Large intestine (tissue), 3 donors: Measurements from ENCODE around the gene SERINC5. TPM values are rescaled to one million over a fixed set of nuclear protein-coding genes. Genes with fewer than 3 reads are reported as not detected.
"Not testable (repeated sequence)": the region's sequence is repeated elsewhere in the genome, so short reads cannot be mapped to it uniquely, and the experiment has no call there.

Experiments
- DNase-seq, 2 donors: peaks; one replicate each; pipeline versions ENCODE4 v3.0.0 to v3.0.0-alpha.2; 2013
- H3K27ac ChIP-seq: one replicate; pipeline ENCODE4 v1.5.1; 2013; ENCODE audit warnings: low read length
- H3K27me3 ChIP-seq: 2 replicates; pipeline ENCODE4 v1.6.1; 2013; ENCODE audit warnings: low read length; ENCODE audit not compliant: control insufficient read depth, insufficient read depth
- H3K36me3 ChIP-seq: 2 replicates; pipeline ENCODE4 v1.6.1; 2013; ENCODE audit warnings: low read length; ENCODE audit not compliant: control insufficient read depth, insufficient read depth
- H3K4me1 ChIP-seq: one replicate; pipeline ENCODE4 v1.6.1; 2013; ENCODE audit warnings: low read length; ENCODE audit not compliant: control insufficient read depth, insufficient read depth
- H3K4me3 ChIP-seq: one replicate; pipeline ENCODE4 v1.5.1; 2013; ENCODE audit warnings: low read length
- H3K9me3 ChIP-seq: one replicate; pipeline ENCODE4 v1.6.1; 2013; ENCODE audit warnings: mild to moderate bottlenecking, low read depth, low read length, moderate library complexity; ENCODE audit not compliant: control insufficient read depth
- WGBS: methylation state at CpG from one replicate; pipeline ENCODE4 v1.1.5; 2013; ENCODE audit warnings: low lambda C conversion rate; ENCODE audit not compliant: insufficient coverage; 5-methylcytosine and 5-hydroxymethylcytosine counted together
- polyA plus RNA-seq: library from polyadenylated mRNA; unstranded; fragments of 120-200 nt; gene quantifications from one replicate; pipeline ENCODE4 v1.2.1, GENCODE V29; 2013

Gene SERINC5
- polyA plus RNA-seq, 1 donor, result 44.8 TPM

- no peak overlapping the region for H3K27ac ChIP-seq
- H3K36me3 ChIP-seq, result peaks cover 55% of the 10 kb centered on the region
Observed at GRCh38 chr5:80142996-80143395, 112.9 kb downstream of the SERINC5 start.

DNA sequence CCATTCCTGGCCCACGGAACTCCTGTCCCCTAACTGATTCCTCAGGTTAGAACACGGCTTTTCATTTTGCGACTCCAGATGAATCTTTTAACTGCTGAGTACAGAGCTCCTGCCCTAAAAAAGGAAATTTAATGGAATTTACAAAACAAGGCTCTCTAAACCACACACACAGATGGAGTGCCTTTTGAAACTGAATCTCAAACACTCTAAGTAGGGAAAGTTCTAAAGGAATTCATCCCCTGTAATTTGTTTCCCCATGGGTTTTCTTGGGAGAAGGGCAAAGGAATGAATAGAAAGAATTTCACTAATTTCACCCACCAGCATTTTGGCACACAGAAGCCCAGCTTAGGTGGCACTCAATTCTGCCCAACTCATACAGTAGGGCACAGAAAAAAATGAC is 114.2 kb downstream of the SERINC5 start:
- Histone ChIP-seq H3K4me3 (no peak overlapping the region), H3K27me3 (no peaks in the 10 kb centered on the region), H3K27ac (peak overlapping the region; percentile 15), H3K9me3 (no peaks in the 10 kb centered on the region), H3K36me3 (peaks cover 47% of the 10 kb centered on the region), H3K4me1 (no peaks in the 10 kb centered on the region)
- no peak for DNase-seq
- WGBS, result no CpG with 5 or more reads among the region's 3 CpGs

More at GRCh38 chr5:80142996-80143395, 112.9 kb downstream of the SERINC5 start:
- Histone ChIP-seq H3K4me1 (no peaks in the 10 kb centered on the region), H3K9me3 (no peaks in the 10 kb centered on the region), H3K4me3 (no peak overlapping the region), H3K27me3 (no peaks in the 10 kb centered on the region)
- WGBS, result no CpG with 5 or more reads among the region's 6 CpGs
- DNase-seq, result no peak

DNA sequence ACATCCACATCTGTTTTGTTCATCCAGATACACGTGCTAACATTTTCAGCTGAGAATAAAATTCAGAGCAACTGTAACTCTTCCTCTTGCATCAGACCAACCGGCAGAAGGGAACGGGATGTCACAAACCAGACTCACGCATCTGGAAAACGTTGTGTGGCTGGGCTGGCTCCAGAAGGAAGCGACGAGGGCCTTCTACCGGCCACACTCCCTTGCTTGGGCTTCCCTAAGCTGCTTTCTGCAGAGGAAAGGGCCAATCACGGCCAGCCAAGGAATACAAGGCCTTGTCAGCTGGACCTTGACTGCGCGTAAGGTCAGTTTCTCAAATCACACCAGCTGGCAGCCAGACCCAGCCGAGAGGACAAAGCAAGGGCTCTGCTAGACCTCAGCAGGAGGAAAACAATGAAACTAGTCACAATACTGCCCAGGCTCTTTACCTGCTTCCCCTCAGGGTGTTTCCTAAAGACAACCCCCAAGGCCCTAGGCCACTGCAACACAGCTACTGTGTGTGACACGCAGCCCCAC is 114.6 kb downstream of the SERINC5 start:
- peak; percentile 26 to 44 for DNase-seq
- H3K27me3 ChIP-seq, result no peaks in the 10 kb centered on the region
- no peaks in the 10 kb centered on the region for H3K9me3 ChIP-seq
- peaks cover 45% of the 10 kb centered on the region for H3K36me3 ChIP-seq
- peak overlapping the region; percentile 15 for H3K27ac ChIP-seq
- H3K4me1 ChIP-seq, result no peaks in the 10 kb centered on the region
- no CpG with 5 or more reads among the region's 13 CpGs for whole genome bisulfite sequencing
- H3K4me3 ChIP-seq, result no peak overlapping the region

GRCh38 chr5:80140496-80140895 is 115.4 kb downstream of the SERINC5 start:
- no peak overlapping the region for H3K4me3 ChIP-seq
- peaks cover 40% of the 10 kb centered on the region for H3K36me3 ChIP-seq
- H3K27me3 ChIP-seq, result no peaks in the 10 kb centered on the region
- no CpG with 5 or more reads among the region's 3 CpGs for WGBS
- no peaks in the 10 kb centered on the region for H3K9me3 ChIP-seq
- H3K27ac ChIP-seq, result no peak overlapping the region
- H3K4me1 ChIP-seq, result no peaks in the 10 kb centered on the region
- DNase-seq, result no peak

GRCh38 chr5:80139466-80139972 is 116.3 kb downstream of the SERINC5 start:
- Histone ChIP-seq H3K4me3 (no peak overlapping the region), H3K36me3 (peaks cover 33% of the 10 kb centered on the region), H3K9me3 (no peaks in the 10 kb centered on the region), H3K27me3 (no peaks in the 10 kb centered on the region), H3K4me1 (no peaks in the 10 kb centered on the region), H3K27ac (no peak overlapping the region)
- no CpG with 5 or more reads among the region's 2 CpGs for WGBS
- DNase-seq, result no peak

- no peak for DNase-seq
- H3K36me3 ChIP-seq, result peaks cover 26% of the 10 kb centered on the region
- H3K27ac ChIP-seq, result no peak overlapping the region
- no peaks in the 10 kb centered on the region for H3K9me3 ChIP-seq
- no CpG with 5 or more reads among the region's 6 CpGs for WGBS
- no peaks in the 10 kb centered on the region for H3K4me1 ChIP-seq
- H3K27me3 ChIP-seq, result no peaks in the 10 kb centered on the region
- no peak overlapping the region for H3K4me3 ChIP-seq
Observed at GRCh38 chr5:80138486-80138885, 117.4 kb downstream of the SERINC5 start.

DNA sequence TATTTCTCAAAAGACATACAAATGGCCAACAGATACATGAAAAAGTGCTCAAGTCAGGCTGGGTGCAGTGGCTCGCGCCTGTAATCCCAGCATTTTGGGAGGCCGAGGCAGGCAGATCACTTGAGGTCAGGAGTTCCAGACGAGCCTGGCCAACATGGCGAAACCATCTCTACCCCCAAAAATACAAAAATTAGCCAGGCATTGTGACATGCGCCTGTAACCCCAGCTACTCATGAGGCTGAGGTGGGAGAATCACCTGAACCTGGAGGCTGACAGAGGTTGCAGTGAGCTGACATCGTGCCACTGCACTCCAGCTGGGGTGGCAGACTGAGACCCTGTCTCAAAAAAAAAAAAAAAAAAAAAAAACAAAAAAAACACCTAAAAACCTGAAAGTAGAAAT is 119.0 kb downstream of the SERINC5 start:
- not testable (repeated sequence) for H3K9me3 ChIP-seq, H3K4me3 ChIP-seq, H3K27me3 ChIP-seq, H3K4me1 ChIP-seq, DNase-seq, H3K27ac ChIP-seq
- WGBS, result 100% methylated on average over 1 of the region's 7 CpGs
- H3K36me3 ChIP-seq, result peaks cover 15% of the 10 kb centered on the region

DNA sequence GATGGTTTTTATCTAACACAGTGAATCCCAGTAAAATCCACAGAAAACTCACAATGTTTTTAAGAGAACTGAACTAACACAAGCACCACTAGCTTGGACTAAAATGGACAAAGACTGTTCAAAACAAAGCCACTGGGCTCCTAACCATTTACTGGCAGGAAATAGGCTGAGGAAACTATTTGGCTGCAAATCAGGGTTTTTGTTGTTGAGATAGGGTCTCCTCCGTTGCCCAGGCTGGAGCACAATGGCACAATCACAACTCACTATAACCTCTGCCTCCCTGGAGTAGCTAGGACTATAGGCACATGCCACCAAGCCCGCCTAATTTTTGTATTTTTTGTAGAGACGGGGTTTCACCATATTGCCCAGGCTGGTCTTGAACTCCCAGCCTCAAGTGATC is 121.0 kb downstream of the SERINC5 start:
- WGBS, result no CpG with 5 or more reads among the region's 3 CpGs

DNA sequence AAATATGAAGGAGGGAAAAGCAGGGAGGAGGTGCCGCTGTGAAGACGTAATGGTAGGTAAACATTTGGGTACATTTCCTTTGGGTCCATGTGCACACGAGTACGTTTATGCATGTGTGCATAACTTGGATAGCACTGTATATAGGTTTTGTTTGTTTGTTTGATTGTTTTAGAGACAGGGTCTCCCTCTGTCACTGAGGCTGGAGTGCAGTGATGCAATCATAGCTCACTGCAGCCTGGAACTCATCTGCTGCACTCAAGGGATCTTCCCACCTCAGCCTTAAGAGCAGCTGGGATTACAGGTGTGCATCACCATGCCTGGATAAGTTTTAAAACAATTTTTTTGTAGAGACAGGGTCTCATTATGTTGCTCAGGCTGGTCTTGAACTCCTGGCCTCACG is 126.7 kb downstream of the SERINC5 start:
- no peaks in the 10 kb centered on the region for H3K4me1 ChIP-seq
- DNase-seq, result no peak
- no peak overlapping the region for H3K4me3 ChIP-seq
- H3K27me3 ChIP-seq, result no peaks in the 10 kb centered on the region
- WGBS, result no CpG with 5 or more reads among the region's 5 CpGs
- H3K9me3 ChIP-seq, result no peaks in the 10 kb centered on the region
- H3K36me3 ChIP-seq, result no peaks in the 10 kb centered on the region
- H3K27ac ChIP-seq, result no peak overlapping the region

More for the DNA sequence above, 121.0 kb downstream of the SERINC5 start:
- no peaks in the 10 kb centered on the region for H3K4me1 ChIP-seq
- no peak for DNase-seq
- H3K27ac ChIP-seq, result no peak overlapping the region
- H3K36me3 ChIP-seq, result peaks cover 5% of the 10 kb centered on the region
- no peaks in the 10 kb centered on the region for H3K27me3 ChIP-seq
- no peaks in the 10 kb centered on the region for H3K9me3 ChIP-seq
- no peak overlapping the region for H3K4me3 ChIP-seq

- Histone ChIP-seq H3K4me3 (no peak overlapping the region), H3K27me3 (no peaks in the 10 kb centered on the region), H3K4me1 (no peaks in the 10 kb centered on the region), H3K9me3 (no peaks in the 10 kb centered on the region), H3K36me3 (no peaks in the 10 kb centered on the region), H3K27ac (no peak overlapping the region)
- no CpG with 5 or more reads among the region's 2 CpGs for WGBS
- peak in 1 of 2 donors; percentile 15 for DNase-seq
Observed at GRCh38 chr5:80128141-80128540, 127.7 kb downstream of the SERINC5 start.

DNA sequence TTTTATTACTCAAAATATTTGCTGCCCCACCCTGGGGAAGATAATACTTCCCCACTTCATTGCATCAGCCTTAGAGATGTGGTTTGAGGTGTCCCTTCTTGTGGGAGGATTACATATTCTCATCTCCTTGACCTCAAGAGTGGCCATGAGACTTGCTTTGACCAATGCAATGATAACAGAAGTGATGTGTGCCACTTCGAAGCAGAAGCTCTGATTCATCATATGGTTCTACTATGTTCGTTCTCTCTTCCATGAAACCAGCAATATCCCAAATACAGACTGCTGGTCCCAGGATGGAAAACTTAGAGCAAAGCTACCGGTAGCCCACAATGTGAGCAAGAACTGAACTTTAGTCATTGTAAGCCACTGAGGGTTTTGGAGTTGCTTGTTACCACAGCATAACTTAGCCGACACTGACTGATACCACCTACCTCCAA is 128.7 kb downstream of the SERINC5 start:
- Histone ChIP-seq H3K4me3 (no peak overlapping the region), H3K4me1 (no peaks in the 10 kb centered on the region), H3K36me3 (no peaks in the 10 kb centered on the region), H3K27me3 (no peaks in the 10 kb centered on the region), H3K27ac (no peak overlapping the region), H3K9me3 (no peaks in the 10 kb centered on the region)
- no peak for DNase-seq
- WGBS, result 83% methylated on average over 1 of the region's 4 CpGs
